ENCODE data around the gene PTPRN2. TPM values are rescaled to one million over a fixed set of nuclear protein-coding genes. Genes with fewer than 3 reads are reported as not detected.
"Not testable (repeated sequence)": the region's sequence is repeated elsewhere in the genome, so short reads cannot be mapped to it uniquely, and the experiment has no call there.

PTPRN2 gene
- total RNA-seq, 1 donor from 2014 or later = 2.4 TPM

GRCh38 chr7:157595086-157595855, 992.4 kb downstream of the PTPRN2 start:
- no peak for DNase-seq (ENCODE audit: low read depth)
- no peaks in the 10 kb centered on the region for H3K36me3 ChIP-seq (ENCODE audit: control insufficient read depth, insufficient read depth, low read length)
- H3K4me3 ChIP-seq (ENCODE audit: low read depth, low read length) = no peak overlapping the region
- TF ChIP-seq CTCF (IDR thresholded peaks at IDR 0.05; ENCODE audit: insufficient read depth, low read length, poor library complexity, severe bottlenecking) = no peak
- H3K27me3 ChIP-seq (ENCODE audit: control insufficient read depth, insufficient read depth, low read length) = no peaks in the 10 kb centered on the region

DNA sequence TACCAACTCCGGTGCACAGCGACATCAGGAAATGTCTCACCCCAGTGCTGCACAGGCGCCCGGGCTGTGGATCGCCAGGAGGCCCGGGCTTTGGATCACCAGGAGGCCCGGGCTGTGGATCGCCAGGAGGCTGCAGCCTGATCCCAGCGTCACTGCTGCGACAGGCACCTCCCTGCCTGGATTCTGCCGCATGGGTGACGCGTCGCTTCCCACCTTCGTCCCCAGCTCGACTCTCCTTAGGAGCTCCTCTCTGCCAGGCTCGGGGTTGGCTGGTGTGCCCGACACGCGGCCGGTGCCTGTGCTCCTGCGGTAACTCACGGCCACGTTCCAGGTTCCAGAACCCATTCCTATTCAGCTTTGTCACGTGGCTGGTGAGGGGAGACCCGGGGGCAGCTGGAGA, 993.3 kb downstream of the PTPRN2 start:
- H3K4me3 ChIP-seq (ENCODE audit: low read depth, low read length) = no peak overlapping the region
- no peaks in the 10 kb centered on the region for H3K27me3 ChIP-seq (ENCODE audit: control insufficient read depth, insufficient read depth, low read length)
- DNase-seq (ENCODE audit: low read depth) = no peak
- H3K36me3 ChIP-seq (ENCODE audit: control insufficient read depth, insufficient read depth, low read length) = no peaks in the 10 kb centered on the region
- TF ChIP-seq CTCF (IDR thresholded peaks at IDR 0.05; ENCODE audit: insufficient read depth, low read length, poor library complexity, severe bottlenecking) = no peak

- no peaks in the 10 kb centered on the region for H3K27me3 ChIP-seq (ENCODE audit: control insufficient read depth, insufficient read depth, low read length)
- TF ChIP-seq CTCF (IDR thresholded peaks at IDR 0.05; ENCODE audit: insufficient read depth, low read length, poor library complexity, severe bottlenecking) = no peak
- no peaks in the 10 kb centered on the region for H3K36me3 ChIP-seq (ENCODE audit: control insufficient read depth, insufficient read depth, low read length)
- no peak overlapping the region for H3K4me3 ChIP-seq (ENCODE audit: low read depth, low read length)
- no peak for DNase-seq (ENCODE audit: low read depth)
Measured at GRCh38 chr7:157593541-157593940, 994.1 kb downstream of the PTPRN2 start.

GRCh38 chr7:157592636-157593320, 994.8 kb downstream of the PTPRN2 start:
- H3K36me3 ChIP-seq (ENCODE audit: control insufficient read depth, insufficient read depth, low read length) = not testable (repeated sequence)

GRCh38 chr7:157590526-157590925, 997.1 kb downstream of the PTPRN2 start:
- Histone ChIP-seq H3K4me3 (ENCODE audit: low read depth, low read length) (no peak overlapping the region), H3K27me3 (ENCODE audit: control insufficient read depth, insufficient read depth, low read length) (no peaks in the 10 kb centered on the region), H3K36me3 (ENCODE audit: control insufficient read depth, insufficient read depth, low read length) (no peaks in the 10 kb centered on the region)
- no peak for TF ChIP-seq CTCF (IDR thresholded peaks at IDR 0.05; ENCODE audit: insufficient read depth, low read length, poor library complexity, severe bottlenecking)
- DNase-seq (ENCODE audit: low read depth) = no peak

More at GRCh38 chr7:157592636-157593320, 994.8 kb downstream of the PTPRN2 start:
- not testable (repeated sequence) for DNase-seq (ENCODE audit: low read depth); H3K4me3 ChIP-seq (ENCODE audit: low read depth, low read length); H3K27me3 ChIP-seq (ENCODE audit: control insufficient read depth, insufficient read depth, low read length)

GRCh38 chr7:157589680-157590079, 997.9 kb downstream of the PTPRN2 start:
- no peak for DNase-seq (ENCODE audit: low read depth)
- no peak for TF ChIP-seq CTCF (IDR thresholded peaks at IDR 0.05; ENCODE audit: insufficient read depth, low read length, poor library complexity, severe bottlenecking)
- Histone ChIP-seq H3K36me3 (ENCODE audit: control insufficient read depth, insufficient read depth, low read length) (no peaks in the 10 kb centered on the region), H3K27me3 (ENCODE audit: control insufficient read depth, insufficient read depth, low read length) (no peaks in the 10 kb centered on the region), H3K4me3 (ENCODE audit: low read depth, low read length) (no peak overlapping the region)

Measured in kidney epithelial cell (primary cell).